ENCODE results near the gene VCAN. TPM values are rescaled to one million over a fixed set of nuclear protein-coding genes. Genes with fewer than 3 reads are reported as not detected.

VCAN gene
- total and polyA plus RNA-seq, 2 of the 8 experiments (the other 6 are each of a cell fraction or from before 2014, with no cell fraction given) = 146 to 404 TPM

- no peak for TF ChIP-seq MAX (IDR thresholded peaks at IDR 0.05)
- TF ChIP-seq CHD1 (IDR thresholded peaks at IDR 0.05; ENCODE audit: low read depth, low read length) = no peak
- no peak for TF ChIP-seq ZNF274 (IDR thresholded peaks at IDR 0.05; ENCODE audit: borderline replicate concordance, extremely low read depth, low read length)
- TF ChIP-seq CBX8 (IDR thresholded peaks at IDR 0.05; ENCODE audit: borderline replicate concordance, low read depth, low read length) = no peak
- no peak for TF ChIP-seq SP1 (IDR thresholded peaks at IDR 0.05; ENCODE audit: low read depth, low read length)
- peak; percentile 81 for TF ChIP-seq CEBPB (IDR thresholded peaks at IDR 0.05; ENCODE audit: low read depth, low read length)
- TF ChIP-seq POLR2AphosphoS5 (IDR thresholded peaks at IDR 0.05; ENCODE audit: low read depth, low read length) = peak; percentile 30; the same call in 1 of the 2 replicates
- no peak for TF ChIP-seq E2F6 (IDR thresholded peaks at IDR 0.05)
- no peak for TF ChIP-seq BRCA1 (IDR thresholded peaks at IDR 0.05; ENCODE audit: low read depth, low read length)
- no peak for TF ChIP-seq JUND (IDR thresholded peaks at IDR 0.05; ENCODE audit: low read length)
- no peak for TF ChIP-seq YY1 (IDR thresholded peaks at IDR 0.05; ENCODE audit: low read depth, low read length)
- no peak overlapping the region for H4K91ac ChIP-seq (replicated peaks; ENCODE audit: insufficient read length, low read length)
- H3K27ac ChIP-seq (ENCODE audit: low read depth, low read length) = no peak overlapping the region
- H3K27me3 ChIP-seq (replicated peaks in 1 of 4; ENCODE audit: control insufficient read depth in 3 of 4, extremely low read depth in 1 of 4, insufficient read depth in 3 of 4, low read length in 3 of 4) = no peaks in the 10 kb centered on the region
- no peak overlapping the region for H4K8ac ChIP-seq (ENCODE audit: extremely low read depth, insufficient read depth, low read length)
- H2BK15ac ChIP-seq (ENCODE audit: low read length) = no peak overlapping the region
- H2BK12ac ChIP-seq (ENCODE audit: low read depth, low read length) = 0 out of 2 replicates have a peak overlapping the region, but pooled peaks have one; percentile 5
- H4K5ac ChIP-seq (ENCODE audit: insufficient read length, low read depth, low read length) = no peak overlapping the region
- H3K56ac ChIP-seq (replicated peaks; ENCODE audit: insufficient read length, low read depth, low read length) = no peak overlapping the region
- WGBS, 2 experiments (ENCODE audit: extremely low coverage in 1 of 2, insufficient coverage in 1 of 2, insufficient read length in 1 of 2, insufficient replicate concordance in 2 of 2, low coverage in 1 of 2, low lambda C conversion rate in 2 of 2, missing lambda C conversion rate in 1 of 2) = 85% methylated on average over 4 of the region's 4 CpGs; no CpG with 5 or more reads in 1 of the 2 experiments
- H3K79me2 ChIP-seq (ENCODE audit: control insufficient read depth in 1 of 2, insufficient read depth in 2 of 2, low read length in 2 of 2) = peaks cover 0 to 27% of the 10 kb centered on the region in 2 experiments; a peak in 2 of 4 replicates
- no peak overlapping the region for H3K4me2 ChIP-seq (ENCODE audit: insufficient read depth in 1 of 2, low read depth in 2 of 2, low read length in 2 of 2)
- H3K23me2 ChIP-seq (ENCODE audit: low read depth, low read length) = no peaks in the 10 kb centered on the region
- H3K4me3 ChIP-seq (ENCODE audit: extremely low read depth in 1 of 4, insufficient read depth in 2 of 4, low read depth in 3 of 4, low read length in 4 of 4) = no peak overlapping the region
- H2AFZ ChIP-seq (ENCODE audit: low read length) = no peak overlapping the region
- 0 out of 2 replicates have a peak overlapping the region, but pooled peaks have one; percentile 30 for H2BK5ac ChIP-seq (ENCODE audit: low read depth, low read length)
- H3K23ac ChIP-seq (ENCODE audit: insufficient read length) = no peak overlapping the region
- no peak overlapping the region for H3K4ac ChIP-seq (replicated peaks; ENCODE audit: insufficient read length, low read depth, low read length)
- ChIA-PET POLR2A (ENCODE audit: partially characterized antibody) (interaction anchor here (1.2 to 1.3 kb wide), 4 partner anchors 9 to 21 kb away, joined by 3 to 6 read pairs (median 4); no protein-coding TSS in a partner anchor), CTCF (ENCODE audit: partially characterized antibody) (interaction anchor here (0.5 to 1.6 kb wide), 5 partner anchors 8 to 1145 kb away, joined by 3 to 6 read pairs (median 3); no protein-coding TSS in a partner anchor)
- H3K18ac ChIP-seq (ENCODE audit: extremely low read depth, low read length) = no peak overlapping the region
- FAIRE-seq = peak; percentile 7
- H2BK20ac ChIP-seq (ENCODE audit: low read length) = no peak overlapping the region
- peaks cover 2% of the 10 kb centered on the region; the same call in 1 of the 2 replicates for H3K79me1 ChIP-seq (ENCODE audit: low read depth, low read length)
- no peaks in the 10 kb centered on the region for H4K20me1 ChIP-seq (replicated peaks in 1 of 2; ENCODE audit: control insufficient read depth in 1 of 2, insufficient read depth in 2 of 2, low read length in 2 of 2)
- peaks cover 0 to 10% (median 1%) of the 10 kb centered on the region in 4 experiments; a peak in 3 of 7 replicates for H3K4me1 ChIP-seq (replicated peaks in 1 of 4; ENCODE audit: control insufficient read depth in 3 of 4, insufficient read depth in 4 of 4, low read length in 3 of 4)
- H3K9me3 ChIP-seq (ENCODE audit: insufficient read depth in 2 of 2, low read depth in 1 of 2, low read length in 1 of 2) = no peaks in the 10 kb centered on the region
- no peak overlapping the region for H3K9ac ChIP-seq (replicated peaks in 1 of 4; ENCODE audit: extremely low read depth in 1 of 4, low read depth in 3 of 4, low read length in 3 of 4)
- H2AK5ac ChIP-seq (ENCODE audit: low read depth, low read length) = no peak overlapping the region
- no peak for DNase-seq (ENCODE audit: low read depth in 1 of 2, low spot score in 2 of 2)
- H3K36me3 ChIP-seq (ENCODE audit: control insufficient read depth in 2 of 4, insufficient read depth in 4 of 4, low read length in 3 of 4) = peaks cover 8 to 88% (median 41%) of the 10 kb centered on the region in 4 experiments; a peak in 7 of 8 replicates
- no peak overlapping the region for H3K14ac ChIP-seq (ENCODE audit: insufficient read length)
- no peak overlapping the region for H2BK120ac ChIP-seq (replicated peaks; ENCODE audit: low read depth, low read length)
Observed at GRCh38 chr5:83494666-83495065, 23.1 kb downstream of the VCAN start.

Data from H1 (cell line).